ENCODE results near the gene LAP3. TPM values are rescaled to one million over a fixed set of nuclear protein-coding genes. Genes with fewer than 3 reads are reported as not detected.
"Not testable (repeated sequence)": the region's sequence is repeated elsewhere in the genome, so short reads cannot be mapped to it uniquely, and the experiment has no call there.

The LAP3 gene
- 49.5 and 59.0 TPM in 2 replicates for total RNA-seq
- polyA plus RNA-seq (2012), result 36.3 TPM

GRCh38 chr4:17576932-17577664, at the start of gene LAP3:
TSS of gene LAP3 (plus strand) at chr4:17577198. CDS start at chr4:17577466, 268 bp downstream.
- DNase-seq (ENCODE audit: low read depth), result peak; percentile 96

DNA sequence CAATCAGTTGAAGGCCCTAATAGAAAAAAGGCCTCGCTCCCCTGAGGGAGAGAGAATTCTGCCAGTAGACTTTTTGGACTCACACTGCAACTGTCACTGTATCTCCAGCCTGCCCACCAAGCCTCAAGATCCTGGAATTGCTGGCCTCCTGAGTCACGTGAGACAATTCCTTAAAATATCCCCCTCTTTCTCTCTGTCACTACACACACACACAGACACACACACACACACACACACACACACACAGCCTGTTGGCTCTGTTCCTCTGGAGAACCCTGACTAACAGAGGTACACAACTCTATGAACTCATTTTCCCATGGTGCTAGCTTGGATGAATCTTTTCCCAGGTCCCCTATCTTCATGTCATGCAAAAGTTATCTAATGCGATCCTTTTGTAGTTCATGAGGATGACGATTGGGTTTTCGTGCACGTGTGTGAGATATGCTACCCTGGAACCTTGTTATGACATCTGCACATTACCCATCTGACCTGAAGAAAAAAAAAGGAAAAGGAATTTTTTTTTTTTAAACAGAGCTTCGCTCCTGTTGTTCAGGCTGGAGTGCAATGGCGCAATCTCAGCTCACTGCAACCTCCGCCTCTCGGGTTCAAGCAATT, 48.3 kb upstream of the LAP3 start:
- peak; percentile 64 for DNase-seq (ENCODE audit: low read depth)

DNA sequence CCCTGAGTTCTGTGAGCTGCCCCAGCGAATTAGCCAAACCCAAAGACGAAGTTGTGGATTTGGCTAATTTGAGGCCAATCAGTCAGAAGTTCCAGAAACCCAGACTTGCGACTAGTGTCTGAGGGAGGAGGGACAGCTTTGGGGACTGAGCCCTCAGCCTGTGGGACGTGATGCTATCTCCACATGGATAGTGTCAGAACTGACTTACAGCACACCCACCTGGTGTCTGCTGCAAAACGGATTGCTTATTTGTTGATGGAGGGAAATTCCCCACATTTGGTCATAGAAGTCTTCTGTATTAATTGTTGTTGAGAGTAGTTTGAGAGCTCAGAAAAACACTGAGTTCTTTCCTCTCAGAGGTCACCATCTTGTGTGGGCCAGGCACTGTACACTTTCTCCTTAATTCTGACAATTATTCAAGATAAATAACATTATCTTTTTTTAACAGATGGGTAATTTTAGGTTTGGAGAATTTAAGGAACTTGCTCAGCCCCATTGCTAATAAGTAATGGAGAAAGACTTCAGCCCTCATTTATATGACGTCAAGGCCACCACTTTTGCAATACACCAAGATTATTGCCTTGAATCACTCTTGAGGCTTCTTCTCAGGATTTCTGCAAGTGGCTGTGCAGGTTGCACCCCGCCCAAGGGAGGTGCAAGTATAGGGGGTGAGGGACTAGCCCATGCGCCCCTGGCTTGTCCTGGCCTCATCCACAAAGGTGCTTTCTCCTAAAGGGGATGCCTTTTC, 45.3 kb upstream of the LAP3 start:
- DNase-seq (ENCODE audit: low read depth), result no peak

DNA sequence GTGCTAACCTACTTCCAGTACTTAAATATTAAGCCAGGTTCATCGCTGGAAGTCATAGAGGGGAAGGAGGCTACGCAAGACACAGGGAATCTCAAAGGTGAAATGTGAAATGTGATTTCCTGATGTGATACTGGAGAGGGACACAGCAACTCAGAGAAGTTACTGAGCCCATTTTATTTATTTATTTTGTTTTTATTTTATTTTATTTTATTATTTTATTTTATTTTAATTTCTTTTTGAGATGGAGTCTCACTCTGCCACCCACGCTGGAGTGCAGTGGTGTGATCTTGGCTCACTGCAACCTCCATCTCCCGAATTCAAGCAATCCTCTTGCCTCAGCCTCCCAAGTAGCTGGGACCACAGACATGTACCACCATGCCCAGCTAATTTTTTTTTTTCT, 42.3 kb upstream of the LAP3 start:
- DNase-seq (ENCODE audit: low read depth), result no peak

- no peak for DNase-seq (ENCODE audit: low read depth)
Measured at GRCh38 chr4:17535242-17535641, 41.8 kb upstream of the LAP3 start.

- DNase-seq (ENCODE audit: low read depth), result no peak
Measured at GRCh38 chr4:17535906-17536305, 41.1 kb upstream of the LAP3 start.

DNA sequence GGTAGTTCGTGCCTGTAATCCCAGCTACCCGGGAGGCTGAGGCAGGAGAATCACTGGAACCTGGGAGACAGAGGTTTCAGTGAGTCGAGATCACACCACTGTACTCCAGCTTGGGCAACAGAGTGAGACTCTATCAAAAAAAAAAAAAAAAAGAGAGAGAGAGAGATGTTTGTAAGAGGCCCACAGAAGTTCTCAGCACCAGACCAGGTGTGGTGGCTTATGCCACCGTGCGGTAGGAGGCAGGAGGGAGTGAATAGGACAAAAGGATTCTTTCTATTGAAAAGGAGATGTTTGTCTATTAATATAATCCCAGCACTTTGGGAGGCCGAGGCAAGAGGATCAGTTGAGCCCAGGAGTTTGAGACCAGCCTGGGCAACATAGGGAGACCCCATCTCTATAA, 39.9 kb upstream of the LAP3 start:
- DNase-seq (ENCODE audit: low read depth), result not testable (repeated sequence)

- DNase-seq (ENCODE audit: low read depth), result peak; percentile 59
Measured at GRCh38 chr4:17544205-17544604, 32.8 kb upstream of the LAP3 start.

DNA sequence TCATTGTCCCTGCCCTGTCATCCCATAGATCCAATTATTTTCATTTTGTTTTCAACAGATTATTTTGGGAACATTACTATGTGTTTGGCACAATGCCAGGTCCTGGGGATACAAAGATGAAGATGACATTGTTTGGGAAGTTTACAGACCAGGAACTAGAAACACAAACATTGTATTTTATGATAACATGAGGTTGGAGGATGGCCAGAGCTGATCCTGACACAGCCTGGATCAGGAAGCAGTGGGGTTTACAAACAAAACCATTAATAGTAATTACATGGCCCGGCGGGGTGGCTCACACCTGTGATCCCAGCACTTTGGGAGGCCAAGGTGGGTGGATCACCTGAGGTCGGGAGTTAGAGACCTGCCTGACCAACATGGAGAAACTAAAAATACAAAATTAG, 32.2 kb upstream of the LAP3 start:
- DNase-seq (ENCODE audit: low read depth), result no peak

DNA sequence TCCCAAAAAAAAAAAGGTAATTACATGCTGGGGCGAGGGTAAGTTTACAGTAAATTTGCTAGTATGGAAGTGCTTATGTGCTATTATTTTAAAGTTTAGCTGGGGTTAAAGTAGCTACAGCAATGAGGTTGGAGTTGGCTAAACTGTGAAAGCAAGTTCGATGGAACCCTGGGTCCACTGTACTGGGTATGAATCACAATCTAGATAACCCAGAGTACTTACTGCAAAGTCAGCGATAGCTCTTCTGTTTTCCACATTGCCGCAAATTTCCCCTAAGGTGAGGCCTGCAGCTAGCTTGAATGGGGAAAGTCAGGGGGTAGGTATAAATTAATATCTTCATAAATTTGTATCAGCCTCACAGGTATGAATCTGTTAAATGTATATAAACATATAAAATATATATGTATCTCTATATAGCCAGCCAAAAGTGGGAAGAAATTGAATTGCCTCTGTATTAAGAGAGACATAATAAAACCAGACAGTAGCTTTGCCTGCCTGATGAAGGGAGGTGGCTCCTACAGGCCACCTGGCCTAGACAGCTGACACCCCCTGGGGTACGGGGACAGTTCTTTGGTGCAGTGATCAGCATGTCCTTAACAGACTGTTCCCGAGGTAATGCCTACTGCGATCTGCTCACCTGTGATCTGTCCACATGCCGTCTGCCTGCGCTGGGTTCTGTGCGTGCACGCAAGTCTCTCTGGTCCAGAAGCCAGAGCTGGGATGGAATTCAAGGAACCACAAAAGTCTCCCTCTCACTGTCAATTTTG, 31.4 kb upstream of the LAP3 start:
- no peak for DNase-seq (ENCODE audit: low read depth)

- DNase-seq (ENCODE audit: low read depth), result no peak
Measured at GRCh38 chr4:17546222-17546621, 30.8 kb upstream of the LAP3 start.

DNA sequence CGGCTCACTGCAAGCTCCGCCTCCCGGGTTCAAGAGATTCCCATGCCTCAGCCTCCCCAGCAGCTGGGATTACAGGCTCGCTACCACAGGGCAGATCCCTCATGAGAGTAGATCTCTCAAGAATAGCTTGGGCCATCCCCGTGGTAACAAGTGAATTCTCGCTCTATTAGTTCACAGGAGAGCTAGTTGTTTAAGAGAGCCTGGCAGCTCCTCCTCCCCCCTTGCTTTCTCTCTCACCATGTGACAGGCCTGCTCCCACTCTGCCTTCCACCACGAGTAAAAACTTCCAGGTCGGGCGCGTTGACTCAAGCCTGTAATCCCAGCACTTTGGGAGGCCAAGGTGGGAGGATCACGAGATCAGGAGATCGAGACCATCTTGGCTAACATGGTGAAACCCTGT, 30.3 kb upstream of the LAP3 start:
- no peak for DNase-seq (ENCODE audit: low read depth)

DNA sequence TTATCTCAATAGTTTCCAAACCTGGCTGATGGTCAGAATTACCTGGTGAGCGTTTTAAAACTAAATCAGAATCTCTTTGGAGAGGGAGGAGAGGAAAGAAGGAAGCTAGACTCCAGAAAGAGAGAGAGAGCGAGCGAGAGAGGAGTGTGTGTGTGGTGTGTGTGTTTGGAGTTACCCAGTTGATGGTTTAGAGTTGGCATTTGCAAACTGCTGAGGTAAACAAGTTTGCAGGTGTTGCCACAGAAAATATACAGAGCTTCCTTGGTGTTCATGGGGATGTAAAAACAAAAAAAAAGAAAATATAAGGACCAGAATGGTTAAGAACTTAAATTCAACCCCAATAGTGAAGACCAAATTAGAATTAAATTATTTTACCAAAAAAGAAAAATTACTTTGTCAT, 26.4 kb upstream of the LAP3 start:
- DNase-seq (ENCODE audit: low read depth), result no peak

- DNase-seq (ENCODE audit: low read depth), result peak; percentile 89
Measured at GRCh38 chr4:17552427-17552826, 24.6 kb upstream of the LAP3 start.

GRCh38 chr4:17554568-17554967, 22.4 kb upstream of the LAP3 start:
- no peak for DNase-seq (ENCODE audit: low read depth)

GRCh38 chr4:17556498-17556897, 20.5 kb upstream of the LAP3 start:
- DNase-seq (ENCODE audit: low read depth), result no peak

- no peak for DNase-seq (ENCODE audit: low read depth)
Measured at GRCh38 chr4:17557880-17558279, 19.1 kb upstream of the LAP3 start.

DNA sequence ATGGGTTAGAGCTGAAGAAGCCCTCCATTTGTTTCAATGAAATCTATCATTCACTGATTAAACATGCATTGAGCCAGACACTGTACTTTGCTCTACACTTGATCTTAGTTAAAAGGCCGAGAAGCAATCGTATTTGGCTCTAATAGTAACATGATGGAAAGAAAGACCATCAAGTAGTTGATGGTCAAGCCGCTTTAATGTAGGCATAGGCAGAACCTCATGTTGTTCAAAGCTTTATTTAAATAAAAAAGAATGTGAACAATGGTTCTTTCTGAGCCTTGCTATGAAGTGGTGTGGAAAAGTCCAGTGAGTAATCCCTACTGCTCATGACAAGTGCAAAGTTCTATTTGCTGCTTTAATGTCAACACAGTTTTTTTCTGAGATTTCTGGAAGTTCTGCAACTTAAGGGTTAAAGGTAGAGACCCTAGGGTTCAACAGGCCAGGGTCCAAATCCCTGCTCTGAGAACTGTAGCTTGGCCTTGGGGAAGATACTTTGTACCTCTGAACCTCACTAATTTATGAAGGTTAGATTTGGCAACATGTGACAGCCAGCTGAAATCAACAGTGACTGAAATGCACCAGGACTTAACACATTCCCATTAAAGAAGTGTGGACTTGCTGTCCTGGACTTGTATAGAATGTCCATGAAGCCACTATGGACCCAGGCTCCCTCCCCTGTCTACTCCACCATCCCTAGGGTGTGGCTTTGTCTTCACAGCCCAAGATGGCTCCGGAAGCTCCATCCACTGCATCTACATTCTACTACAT, 17.9 kb upstream of the LAP3 start:
- no peak for DNase-seq (ENCODE audit: low read depth)

- DNase-seq (ENCODE audit: low read depth), result no peak
Measured at GRCh38 chr4:17559709-17560048, 17.3 kb upstream of the LAP3 start.

GRCh38 chr4:17560065-17560673, 16.8 kb upstream of the LAP3 start:
- no peak for DNase-seq (ENCODE audit: low read depth)
